GM18907 (cell line): ENCODE data around the gene REPS2.

Experiments
- ATAC-seq: cut with Tn5 transposase; IDR thresholded peaks from one replicate; pipeline ENCODE4 v1.9.1; 2021; ENCODE audit warnings: mild to moderate bottlenecking, moderate library complexity; ENCODE audit not compliant: unreplicated experiment

REPS2 gene

GRCh38 chrX:16997313-16997712 lies 50.9 kb downstream of the REPS2 start:
- no peak for ATAC-seq

- ATAC-seq: no peak
Measured at GRCh38 chrX:16999275-16999674, 52.8 kb downstream of the REPS2 start.

- ATAC-seq: no peak
Measured at GRCh38 chrX:17000751-17001150, 54.3 kb downstream of the REPS2 start.

- no peak for ATAC-seq
Measured at GRCh38 chrX:17005712-17006368, 59.4 kb downstream of the REPS2 start.

GRCh38 chrX:17007134-17007768 lies 60.8 kb downstream of the REPS2 start:
- no peak for ATAC-seq

- ATAC-seq: no peak
Measured at GRCh38 chrX:17009856-17010625, 63.6 kb downstream of the REPS2 start.

- no peak for ATAC-seq
Measured at GRCh38 chrX:17012465-17012864, 66.0 kb downstream of the REPS2 start.

GRCh38 chrX:17014216-17014615 lies 67.8 kb downstream of the REPS2 start:
- no peak for ATAC-seq

- ATAC-seq: no peak
Measured at GRCh38 chrX:17017134-17017533, 70.7 kb downstream of the REPS2 start.

- no peak for ATAC-seq
Measured at GRCh38 chrX:17020356-17020755, 73.9 kb downstream of the REPS2 start.

- no peak for ATAC-seq
Measured at GRCh38 chrX:17020851-17021821, 74.7 kb downstream of the REPS2 start.

GRCh38 chrX:17021851-17022604 lies 75.6 kb downstream of the REPS2 start:
- ATAC-seq: no peak

- no peak for ATAC-seq
Measured at GRCh38 chrX:17023661-17024060, 77.2 kb downstream of the REPS2 start.

- ATAC-seq: no peak
Measured at GRCh38 chrX:17024886-17025285, 78.4 kb downstream of the REPS2 start.

GRCh38 chrX:17025621-17026302 lies 79.3 kb downstream of the REPS2 start:
- no peak for ATAC-seq

- ATAC-seq: no peak
Measured at GRCh38 chrX:17027931-17028330, 81.5 kb downstream of the REPS2 start.

GRCh38 chrX:17028356-17028755 lies 81.9 kb downstream of the REPS2 start:
- no peak for ATAC-seq

GRCh38 chrX:17030092-17030491 lies 83.6 kb downstream of the REPS2 start:
- no peak for ATAC-seq

- ATAC-seq: no peak
Measured at GRCh38 chrX:17030580-17031270, 84.3 kb downstream of the REPS2 start.
